K562 (cell line): ENCODE measurements around the gene SKA3. TPM values are rescaled to one million over a fixed set of nuclear protein-coding genes. Genes with fewer than 3 reads are reported as not detected.

Experiments
- ATAC-seq: fragments of 200-7000 bp; cut with Tn5 transposase; 3 replicates; pipeline ENCODE4 v1.9.1; 2020; ENCODE audit warnings: moderate library complexity
- BruUV-seq: library from RNA; stranded (reverse); fragments of 400-500 nt; replicated peaks from 2 replicates; lab custom pipeline; 2021; lab: Mats Ljungman, UMichigan
- CTCF ChIA-PET: fragments of 300-600 bp; formaldehyde crosslinking; extraction: SDS; loops from one replicate; lab custom pipeline; 2021; ENCODE audit warnings: low intra/inter-chr PET ratio; lab: Yijun Ruan, JAX
- POLR2A ChIA-PET: fragments of 300-600, 350-650 bp; sonication (Branson Sonifier 250); formaldehyde crosslinking; extraction: SDS; loops from one replicate; lab custom pipeline; 2021; ENCODE audit warnings: antibody characterized with exemption, inconsistent platforms; lab: Yijun Ruan, JAX
- DNase-seq, 4 experiments: peaks; one replicate each; pipeline versions ENCODE4 v3.0.0 to v3.0.0-alpha.2; 2011 to 2018; ENCODE audit warnings: low spot score in 3 of 4, mixed read lengths in 3 of 4; ENCODE audit errors: extremely low read depth in 1 of 4
- FAIRE-seq: peaks from 2 replicates; lab custom pipeline; 2011; peaks lifted over from hg19 to GRCh38; lab: Jason Lieb, UNC
- H2AFZ ChIP-seq: 2 replicates; pipeline ENCODE4 v1.6.0; 2011; ENCODE audit warnings: low read depth, low read length, control low read depth, inconsistent platforms
- H3K27ac ChIP-seq: fragments of 200-600 bp; 3 replicates; pipeline ENCODE4 v1.8.0; 2011; ENCODE audit warnings: low read depth, mild to moderate bottlenecking, control low read depth, inconsistent platforms, low read length, moderate library complexity, mixed read lengths; ENCODE audit errors: extremely low read depth
- H3K27me3 ChIP-seq, 2 experiments: fragments of 300-600 bp in 1 of 2; 2 replicates in 1 of 2; 3 replicates in 1 of 2; pipeline versions ENCODE4 v1.6.0 to v1.8.0; 2011; ENCODE audit warnings: inconsistent platforms in 2 of 2, low read length in 2 of 2, mild to moderate bottlenecking in 1 of 2, mixed read lengths in 1 of 2, moderate library complexity in 1 of 2; ENCODE audit not compliant: control insufficient read depth in 2 of 2, insufficient read depth in 2 of 2
- H3K36me3 ChIP-seq: fragments of 300-600 bp; 3 replicates; pipeline ENCODE4 v1.8.0; 2011; ENCODE audit warnings: mild to moderate bottlenecking, low read length, inconsistent platforms; ENCODE audit not compliant: control insufficient read depth, insufficient read depth
- H3K4me1 ChIP-seq, 2 experiments: fragments of 200-600 bp in 1 of 2; replicated peaks in 1 of 2; 2 replicates in 1 of 2; 3 replicates in 1 of 2; pipeline versions ENCODE4 v1.5.1 to v1.8.0; 2011; ENCODE audit warnings: inconsistent platforms in 2 of 2, low read length in 2 of 2, mild to moderate bottlenecking in 1 of 2, mixed read lengths in 1 of 2, moderate library complexity in 1 of 2; ENCODE audit not compliant: control insufficient read depth in 2 of 2, insufficient read depth in 2 of 2
- H3K4me2 ChIP-seq: 2 replicates; pipeline ENCODE4 v1.6.1; 2011; ENCODE audit warnings: low read length, control low read depth, inconsistent platforms, mixed read lengths; ENCODE audit not compliant: insufficient read depth
- H3K4me3 ChIP-seq: fragments of 200-600 bp; sonication (generic), shearing (Covaris generic); 2 replicates; pipeline ENCODE4 v1.5.1; 2016; ENCODE audit warnings: control low read depth, inconsistent platforms
- H3K79me2 ChIP-seq: fragments of 200-600 bp; 3 replicates; pipeline ENCODE4 v1.8.0; 2011; ENCODE audit warnings: low read length, inconsistent platforms; ENCODE audit not compliant: control insufficient read depth, insufficient read depth
- H3K9ac ChIP-seq, 2 experiments: 2 replicates each; pipeline versions ENCODE4 v1.6.0 to v1.6.1; 2011; ENCODE audit warnings: low read depth in 2 of 2, low read length in 2 of 2, control low read depth in 1 of 2, inconsistent platforms in 1 of 2, mild to moderate bottlenecking in 1 of 2, mixed read lengths in 1 of 2; ENCODE audit not compliant: insufficient read depth in 1 of 2
- H3K9me1 ChIP-seq: one replicate; pipeline ENCODE4 v1.6.0; 2011; ENCODE audit warnings: inconsistent platforms, mild to moderate bottlenecking, low read length, moderate library complexity; ENCODE audit not compliant: control insufficient read depth, insufficient read depth
- H3K9me3 ChIP-seq: replicated peaks from 2 replicates; pipeline ENCODE4 v1.5.1; 2011; ENCODE audit warnings: low read depth, low read length, inconsistent platforms; ENCODE audit not compliant: control insufficient read depth, insufficient read depth
- H4K20me1 ChIP-seq: replicated peaks from 2 replicates; pipeline ENCODE4 v1.6.1; 2011; ENCODE audit warnings: low read length, inconsistent platforms, mixed read lengths; ENCODE audit not compliant: control insufficient read depth, insufficient read depth
- ATF7 ChIP-seq: fragments of 450-650 bp; IDR thresholded peaks from 2 replicates; pipeline ENCODE4 v1.7.1; 2014; ENCODE audit warnings: mild to moderate bottlenecking, moderate library complexity
- BACH1 ChIP-seq: fragments of 200-800 bp; sonication (Bioruptor generic); IDR thresholded peaks from 2 replicates; pipeline ENCODE4 v1.6.1; 2016; ENCODE audit warnings: missing genetic modification characterization, missing compliant biosample characterization
- PPARD ChIP-seq: fragments of 250-450 bp; sonication (Bioruptor Pico); IDR thresholded peaks from 2 replicates; pipeline ENCODE4 v1.8.0; 2022; ENCODE audit warnings: inconsistent platforms, mild to moderate bottlenecking, moderate library complexity
- U2AF1 ChIP-seq: fragments of 200-400 bp; formaldehyde crosslinking; optimal IDR thresholded peaks from 2 replicates; pipeline ENCODE3; 2017; ENCODE audit warnings: mild to moderate bottlenecking, low read depth, low read length, moderate library complexity
- ZNF3 ChIP-seq: fragments of 250-450 bp; sonication (Bioruptor Pico); IDR thresholded peaks from 2 replicates; pipeline ENCODE4 v1.5.0; 2021; ENCODE audit warnings: mild to moderate bottlenecking, moderate library complexity
- WGBS: fragments of 100-300 bp; shearing (Covaris generic); methylation state at CpG from one replicate; pipeline ENCODE4 v1.1.6; 2016; ENCODE audit warnings: low coverage, mixed read lengths; ENCODE audit not compliant: insufficient coverage; ENCODE audit errors: missing lambda C conversion rate; 5-methylcytosine and 5-hydroxymethylcytosine counted together
- in situ Hi-C: fragments of 300-500 bp; cut with MboI; formaldehyde crosslinking; loops from 4 replicates; pipeline ENCODE4 v1.15.0; 2018; ENCODE audit warnings: inconsistent platforms, mixed read lengths
- intact Hi-C: fragments of 100-400 bp; cut with micrococcal nuclease; formaldehyde crosslinking; loops from 2 replicates; pipeline ENCODE4 v1.14.2; 2022
- polyA plus RNA-seq, 8 experiments: library from polyadenylated mRNA; depleted of rRNA in 4 of 8; stranded (reverse) in 5 of 8; unstranded in 3 of 8; fragments of >200 nt; fragmentation: Nextera tagmentation in 2 of 8; fragmentation: Illumina TruSeq in 1 of 8; extraction: Ambion mirVana in 2 of 8; extraction: Trizol in 1 of 8; gene quantifications; 2 replicates each; pipeline versions ENCODE4 v1.2.1 to v1.2.3, GENCODE V29; 2011 to 2014; ENCODE audit warnings: inconsistent platforms in 1 of 8, missing spikeins in 1 of 8
- total RNA-seq, 7 experiments: library from RNA; depleted of rRNA in 6 of 7; stranded (reverse); fragments of >200 nt in 6 of 7; fragmentation: Illumina TruSeq in 2 of 7; extraction: Trizol in 2 of 7; gene quantifications; 2 replicates each; pipeline versions ENCODE4 v1.2.1 to v1.2.3, GENCODE V29; 2011 to 2021; ENCODE audit warnings: low replicate concordance in 1 of 7

Gene SKA3
- total and polyA plus RNA-seq, 9 of the 15 experiments (the other 6 are each of a cell fraction or from before 2014, with no cell fraction given), result 17.0 to 53.3 (median 29.9) TPM

GRCh38 chr13:21212138-21212775, 35.9 kb upstream of the SKA3 start:
- Histone ChIP-seq H3K27ac (no peak overlapping the region), H3K4me1 (no peaks in the 10 kb centered on the region), H3K9ac (no peak overlapping the region), H3K27me3 (peaks cover 0 to 8% of the 10 kb centered on the region in 2 experiments; a peak in 1 of 5 replicates), H3K9me3 (no peaks in the 10 kb centered on the region), H3K4me3 (no peak overlapping the region), H3K4me2 (no peak overlapping the region), H3K36me3 (no peaks in the 10 kb centered on the region), H4K20me1 (no peaks in the 10 kb centered on the region), H3K79me2 (no peaks in the 10 kb centered on the region), H2AFZ (no peak overlapping the region), H3K9me1 (no peaks in the 10 kb centered on the region)
- 0% methylated on average over 5 of the region's 7 CpGs for WGBS
- no peak for TF ChIP-seq ATF7
- in situ Hi-C loops (no loop called here), intact Hi-C loops (no loop called here)
- ChIA-PET POLR2A (no interaction called here), CTCF (no interaction called here)
- ATAC-seq (no peak), FAIRE-seq (no peak), DNase-seq (no peak)
- BruUV-seq, result no TSS peak

GRCh38 chr13:21208652-21209154, 32.4 kb upstream of the SKA3 start:
- no peaks in the 10 kb centered on the region for H4K20me1 ChIP-seq
- ATAC-seq, result no peak
- ChIA-PET POLR2A (interaction anchor here (0.7 kb wide), 1 partner anchor 1112 kb away, joined by 3 read pairs; no protein-coding TSS in a partner anchor), CTCF (no interaction called here)
- intact Hi-C loops, result no loop called here
- H3K4me3 ChIP-seq, result no peak overlapping the region
- H3K9me3 ChIP-seq, result no peaks in the 10 kb centered on the region
- no peak for TF ChIP-seq PPARD (CRISPR knock-in tag)
- no peak for TF ChIP-seq ZNF3 (CRISPR knock-in tag)
- TF ChIP-seq BACH1 (tag), result no peak
- no peak for TF ChIP-seq U2AF1
- TF ChIP-seq, all 486 proteins: peak for 0
- DNase-seq (no peak), FAIRE-seq (no peak)
- no peak overlapping the region for H3K4me2 ChIP-seq
- in situ Hi-C loops, result no loop called here
- no peak overlapping the region for H3K9ac ChIP-seq
- H3K79me2 ChIP-seq, result no peaks in the 10 kb centered on the region
- no peak overlapping the region for H2AFZ ChIP-seq
- BruUV-seq, result no TSS peak
- H3K4me1 ChIP-seq, result no peaks in the 10 kb centered on the region
- H3K36me3 ChIP-seq, result no peaks in the 10 kb centered on the region
- no peak overlapping the region for H3K27ac ChIP-seq
- WGBS, result 0% methylated on average over 2 of the region's 3 CpGs
- no peaks in the 10 kb centered on the region for H3K9me1 ChIP-seq
- peaks cover 0 to 8% of the 10 kb centered on the region in 2 experiments; a peak in 1 of 5 replicates for H3K27me3 ChIP-seq
